Parathyroid adenoma (tissue), 2 donors: Measurements from ENCODE around the gene AKAP8L.

ENCODE experiments used
- H2AFZ ChIP-seq: fragments of 300-600 bp; sonication (generic); one replicate; pipeline ENCODE4 v1.7.0; 2017; ENCODE audit warnings: antibody characterized with exemption, mild to moderate bottlenecking
- H3K27ac ChIP-seq: fragments of 300-600 bp; sonication (generic); one replicate; pipeline ENCODE4 v1.7.0; 2017
- H3K27me3 ChIP-seq: fragments of 300-600 bp; sonication (generic); one replicate; pipeline ENCODE4 v1.7.0; 2017; ENCODE audit warnings: low read length; ENCODE audit not compliant: control insufficient read depth, insufficient read depth
- H3K36me3 ChIP-seq: fragments of 300-600 bp; sonication (generic); one replicate; pipeline ENCODE4 v1.7.0; 2017; ENCODE audit warnings: low read length; ENCODE audit not compliant: control insufficient read depth, insufficient read depth
- H3K4me1 ChIP-seq: fragments of 300-600 bp; sonication (generic); one replicate; pipeline ENCODE4 v1.7.0; 2017; ENCODE audit warnings: control low read depth
- H3K4me2 ChIP-seq: fragments of 300-600 bp; sonication (generic); one replicate; pipeline ENCODE4 v1.7.0; 2017; ENCODE audit warnings: low read length
- H3K4me3 ChIP-seq: fragments of 300-600 bp; sonication (generic); one replicate; pipeline ENCODE4 v1.7.0; 2017; ENCODE audit warnings: low read depth, low read length
- H3K79me2 ChIP-seq: fragments of 300-600 bp; sonication (generic); one replicate; pipeline ENCODE4 v1.7.0; 2017; ENCODE audit warnings: control low read depth
- H3K9ac ChIP-seq: fragments of 300-600 bp; sonication (generic); one replicate; pipeline ENCODE4 v1.7.0; 2017; ENCODE audit warnings: mild to moderate bottlenecking
- H3K9me3 ChIP-seq: fragments of 300-600 bp; sonication (generic); one replicate; pipeline ENCODE4 v1.7.0; 2017; ENCODE audit warnings: low read length; ENCODE audit not compliant: control insufficient read depth
- CTCF ChIP-seq: fragments of 300-600 bp; sonication (generic); IDR thresholded peaks from one replicate; pipeline ENCODE4 v1.7.0; 2017; ENCODE audit warnings: antibody characterized with exemption, mild to moderate bottlenecking
- donor health status: primary hyperparathyroidism.

Gene AKAP8L

GRCh38 chr19:15430526-15431120 is 11.8 kb upstream of the AKAP8L start:
- Histone ChIP-seq H3K36me3 (no peaks in the 10 kb centered on the region), H3K27ac (no peak overlapping the region), H3K79me2 (peaks cover 15% of the 10 kb centered on the region), H3K27me3 (no peaks in the 10 kb centered on the region), H3K4me1 (peaks cover 9% of the 10 kb centered on the region), H3K4me2 (no peak overlapping the region), H2AFZ (no peak overlapping the region), H3K4me3 (no peak overlapping the region), H3K9me3 (no peaks in the 10 kb centered on the region), H3K9ac (no peak overlapping the region)
- no peak for TF ChIP-seq CTCF

- Histone ChIP-seq H3K4me3 (no peak overlapping the region), H3K9me3 (no peaks in the 10 kb centered on the region), H3K79me2 (peaks cover 15% of the 10 kb centered on the region), H3K4me2 (no peak overlapping the region), H3K36me3 (no peaks in the 10 kb centered on the region), H3K27me3 (no peaks in the 10 kb centered on the region), H3K4me1 (peaks cover 9% of the 10 kb centered on the region), H3K9ac (no peak overlapping the region), H2AFZ (no peak overlapping the region), H3K27ac (no peak overlapping the region)
- no peak for TF ChIP-seq CTCF
Measured at GRCh38 chr19:15429825-15430467, 11.2 kb upstream of the AKAP8L start.

- no peak for TF ChIP-seq CTCF
- Histone ChIP-seq H3K4me3 (no peak overlapping the region), H3K79me2 (peaks cover 15% of the 10 kb centered on the region), H3K4me1 (peaks cover 9% of the 10 kb centered on the region), H2AFZ (no peak overlapping the region), H3K27ac (no peak overlapping the region), H3K9me3 (no peaks in the 10 kb centered on the region), H3K36me3 (no peaks in the 10 kb centered on the region), H3K4me2 (no peak overlapping the region), H3K9ac (no peak overlapping the region), H3K27me3 (no peaks in the 10 kb centered on the region)
Measured at GRCh38 chr19:15428956-15429824, 10.4 kb upstream of the AKAP8L start.

- Histone ChIP-seq H3K79me2 (peaks cover 15% of the 10 kb centered on the region), H3K4me2 (no peak overlapping the region), H3K4me1 (peaks cover 9% of the 10 kb centered on the region), H3K27ac (no peak overlapping the region), H3K9me3 (no peaks in the 10 kb centered on the region), H3K9ac (no peak overlapping the region), H3K36me3 (no peaks in the 10 kb centered on the region), H3K27me3 (no peaks in the 10 kb centered on the region), H2AFZ (no peak overlapping the region), H3K4me3 (no peak overlapping the region)
- no peak for TF ChIP-seq CTCF
Measured at GRCh38 chr19:15427991-15428471, 9.2 kb upstream of the AKAP8L start.
